Measurements from ENCODE around the gene SMC1A. TPM values are rescaled to one million over a fixed set of nuclear protein-coding genes. Genes with fewer than 3 reads are reported as not detected.

The SMC1A gene
- total and polyA plus RNA-seq, 2 of the 8 experiments (the other 6 are each of a cell fraction or from before 2014, with no cell fraction given) = 22.2 to 98.1 TPM

DNA sequence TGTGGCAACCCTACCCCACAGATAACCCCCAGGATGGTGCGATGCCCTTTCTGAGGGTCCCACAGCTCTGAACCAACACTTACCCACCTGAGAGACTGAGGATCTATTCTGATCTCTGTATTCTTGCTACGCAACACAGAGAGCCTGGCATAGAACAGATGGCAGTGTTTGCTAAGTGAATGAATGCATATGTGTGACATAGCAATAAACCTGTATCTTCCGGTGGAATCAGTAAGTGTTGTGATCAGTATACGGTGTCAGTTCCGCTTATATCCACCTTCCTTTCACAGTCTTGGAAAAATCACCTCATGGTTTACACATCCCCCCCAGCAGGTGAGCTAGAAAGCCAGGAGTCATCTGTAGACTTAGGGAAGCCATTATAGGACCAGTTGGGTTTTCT is 17.6 kb upstream of the SMC1A start (continued):
- TF ChIP-seq, protein P1, sequence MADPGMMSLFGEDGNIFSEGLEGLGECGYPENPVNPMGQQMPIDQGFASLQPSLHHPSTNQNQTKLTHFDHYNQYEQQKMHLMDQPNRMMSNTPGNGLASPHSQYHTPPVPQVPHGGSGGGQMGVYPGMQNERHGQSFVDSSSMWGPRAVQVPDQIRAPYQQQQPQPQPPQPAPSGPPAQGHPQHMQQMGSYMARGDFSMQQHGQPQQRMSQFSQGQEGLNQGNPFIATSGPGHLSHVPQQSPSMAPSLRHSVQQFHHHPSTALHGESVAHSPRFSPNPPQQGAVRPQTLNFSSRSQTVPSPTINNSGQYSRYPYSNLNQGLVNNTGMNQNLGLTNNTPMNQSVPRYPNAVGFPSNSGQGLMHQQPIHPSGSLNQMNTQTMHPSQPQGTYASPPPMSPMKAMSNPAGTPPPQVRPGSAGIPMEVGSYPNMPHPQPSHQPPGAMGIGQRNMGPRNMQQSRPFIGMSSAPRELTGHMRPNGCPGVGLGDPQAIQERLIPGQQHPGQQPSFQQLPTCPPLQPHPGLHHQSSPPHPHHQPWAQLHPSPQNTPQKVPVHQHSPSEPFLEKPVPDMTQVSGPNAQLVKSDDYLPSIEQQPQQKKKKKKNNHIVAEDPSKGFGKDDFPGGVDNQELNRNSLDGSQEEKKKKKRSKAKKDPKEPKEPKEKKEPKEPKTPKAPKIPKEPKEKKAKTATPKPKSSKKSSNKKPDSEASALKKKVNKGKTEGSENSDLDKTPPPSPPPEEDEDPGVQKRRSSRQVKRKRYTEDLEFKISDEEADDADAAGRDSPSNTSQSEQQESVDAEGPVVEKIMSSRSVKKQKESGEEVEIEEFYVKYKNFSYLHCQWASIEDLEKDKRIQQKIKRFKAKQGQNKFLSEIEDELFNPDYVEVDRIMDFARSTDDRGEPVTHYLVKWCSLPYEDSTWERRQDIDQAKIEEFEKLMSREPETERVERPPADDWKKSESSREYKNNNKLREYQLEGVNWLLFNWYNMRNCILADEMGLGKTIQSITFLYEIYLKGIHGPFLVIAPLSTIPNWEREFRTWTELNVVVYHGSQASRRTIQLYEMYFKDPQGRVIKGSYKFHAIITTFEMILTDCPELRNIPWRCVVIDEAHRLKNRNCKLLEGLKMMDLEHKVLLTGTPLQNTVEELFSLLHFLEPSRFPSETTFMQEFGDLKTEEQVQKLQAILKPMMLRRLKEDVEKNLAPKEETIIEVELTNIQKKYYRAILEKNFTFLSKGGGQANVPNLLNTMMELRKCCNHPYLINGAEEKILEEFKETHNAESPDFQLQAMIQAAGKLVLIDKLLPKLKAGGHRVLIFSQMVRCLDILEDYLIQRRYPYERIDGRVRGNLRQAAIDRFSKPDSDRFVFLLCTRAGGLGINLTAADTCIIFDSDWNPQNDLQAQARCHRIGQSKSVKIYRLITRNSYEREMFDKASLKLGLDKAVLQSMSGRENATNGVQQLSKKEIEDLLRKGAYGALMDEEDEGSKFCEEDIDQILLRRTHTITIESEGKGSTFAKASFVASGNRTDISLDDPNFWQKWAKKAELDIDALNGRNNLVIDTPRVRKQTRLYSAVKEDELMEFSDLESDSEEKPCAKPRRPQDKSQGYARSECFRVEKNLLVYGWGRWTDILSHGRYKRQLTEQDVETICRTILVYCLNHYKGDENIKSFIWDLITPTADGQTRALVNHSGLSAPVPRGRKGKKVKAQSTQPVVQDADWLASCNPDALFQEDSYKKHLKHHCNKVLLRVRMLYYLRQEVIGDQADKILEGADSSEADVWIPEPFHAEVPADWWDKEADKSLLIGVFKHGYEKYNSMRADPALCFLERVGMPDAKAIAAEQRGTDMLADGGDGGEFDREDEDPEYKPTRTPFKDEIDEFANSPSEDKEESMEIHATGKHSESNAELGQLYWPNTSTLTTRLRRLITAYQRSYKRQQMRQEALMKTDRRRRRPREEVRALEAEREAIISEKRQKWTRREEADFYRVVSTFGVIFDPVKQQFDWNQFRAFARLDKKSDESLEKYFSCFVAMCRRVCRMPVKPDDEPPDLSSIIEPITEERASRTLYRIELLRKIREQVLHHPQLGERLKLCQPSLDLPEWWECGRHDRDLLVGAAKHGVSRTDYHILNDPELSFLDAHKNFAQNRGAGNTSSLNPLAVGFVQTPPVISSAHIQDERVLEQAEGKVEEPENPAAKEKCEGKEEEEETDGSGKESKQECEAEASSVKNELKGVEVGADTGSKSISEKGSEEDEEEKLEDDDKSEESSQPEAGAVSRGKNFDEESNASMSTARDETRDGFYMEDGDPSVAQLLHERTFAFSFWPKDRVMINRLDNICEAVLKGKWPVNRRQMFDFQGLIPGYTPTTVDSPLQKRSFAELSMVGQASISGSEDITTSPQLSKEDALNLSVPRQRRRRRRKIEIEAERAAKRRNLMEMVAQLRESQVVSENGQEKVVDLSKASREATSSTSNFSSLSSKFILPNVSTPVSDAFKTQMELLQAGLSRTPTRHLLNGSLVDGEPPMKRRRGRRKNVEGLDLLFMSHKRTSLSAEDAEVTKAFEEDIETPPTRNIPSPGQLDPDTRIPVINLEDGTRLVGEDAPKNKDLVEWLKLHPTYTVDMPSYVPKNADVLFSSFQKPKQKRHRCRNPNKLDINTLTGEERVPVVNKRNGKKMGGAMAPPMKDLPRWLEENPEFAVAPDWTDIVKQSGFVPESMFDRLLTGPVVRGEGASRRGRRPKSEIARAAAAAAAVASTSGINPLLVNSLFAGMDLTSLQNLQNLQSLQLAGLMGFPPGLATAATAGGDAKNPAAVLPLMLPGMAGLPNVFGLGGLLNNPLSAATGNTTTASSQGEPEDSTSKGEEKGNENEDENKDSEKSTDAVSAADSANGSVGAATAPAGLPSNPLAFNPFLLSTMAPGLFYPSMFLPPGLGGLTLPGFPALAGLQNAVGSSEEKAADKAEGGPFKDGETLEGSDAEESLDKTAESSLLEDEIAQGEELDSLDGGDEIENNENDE (IDR thresholded peaks at IDR 0.05; ENCODE audit: insufficient replicate concordance, low read length) = no peak
- TF ChIP-seq ASH2L (IDR thresholded peaks at IDR 0.05; ENCODE audit: low read length) (no peak), BCL11A (IDR thresholded peaks at IDR 0.05; ENCODE audit: low read depth in 2 of 2, low read length in 2 of 2) (no peak), CBX8 (IDR thresholded peaks at IDR 0.05; ENCODE audit: borderline replicate concordance, low read depth, low read length) (no peak), EGR1 (IDR thresholded peaks at IDR 0.05; ENCODE audit: borderline replicate concordance, low read depth, low read length) (no peak), TBP (IDR thresholded peaks at IDR 0.05; ENCODE audit: low read depth, low read length) (no peak), RNF2 (IDR thresholded peaks at IDR 0.05; ENCODE audit: borderline replicate concordance, low read depth, low read length, missing control alignments, poor library complexity, severe bottlenecking) (no peak), EZH2 (IDR thresholded peaks at IDR 0.05; ENCODE audit: low read depth, low read length, severe bottlenecking) (no peak), TAF7 (optimal IDR thresholded peaks at IDR 0.05; ENCODE audit: borderline replicate concordance, low read depth, low read length) (no peak), CHD1 (IDR thresholded peaks at IDR 0.05; ENCODE audit: low read depth, low read length) (no peak)
